Left lung (tissue), 10 donors: ENCODE results near the gene AMMECR1. TPM values are rescaled to one million over a fixed set of nuclear protein-coding genes. Genes with fewer than 3 reads are reported as not detected.
A peak's percentile ranks its signal among the peaks of the same experiment; 100 is the strongest.

ENCODE experiments used
- ATAC-seq: fragments of 200-7000 bp; cut with Tn5 transposase; one replicate; pipeline ENCODE4 v1.9.1; 2020; ENCODE audit warnings: moderate library complexity
- DNase-seq, 4 donors: peaks; one replicate each; pipeline ENCODE4 v3.0.0-alpha.2; 2013 to 2020
- H3K27ac ChIP-seq, 2 donors: fragments of 200-600 bp; sonication (generic) in 1 of 2; one replicate each; pipeline versions ENCODE4 v1.5.0 to v1.8.0; 2020 to 2021
- H3K27me3 ChIP-seq, 2 donors: fragments of 200-600 bp; sonication (generic) in 1 of 2; one replicate each; pipeline versions ENCODE4 v1.5.0 to v1.8.0; 2020 to 2021
- H3K36me3 ChIP-seq, 2 donors: fragments of 200-600 bp; sonication (generic) in 1 of 2; one replicate each; pipeline versions ENCODE4 v1.5.0 to v1.8.0; 2020 to 2021
- H3K4me1 ChIP-seq, 2 donors: fragments of 200-600 bp; one replicate each; pipeline ENCODE4 v1.8.0; 2021
- H3K4me3 ChIP-seq, 2 donors: fragments of 200-600 bp; sonication (generic) in 1 of 2; one replicate each; pipeline versions ENCODE4 v1.5.0 to v1.8.0; 2020 to 2021; ENCODE audit warnings: mild to moderate bottlenecking in 1 of 2
- H3K9me3 ChIP-seq, 2 donors: fragments of 200-600 bp; sonication (generic) in 1 of 2; one replicate each; pipeline versions ENCODE4 v1.5.0 to v1.8.0; 2020 to 2021
- CTCF ChIP-seq, 2 donors: fragments of 200-600 bp; sonication (generic) in 1 of 2; IDR thresholded peaks; one replicate each; pipeline versions ENCODE4 v1.5.0 to v1.8.0; 2021; ENCODE audit warnings: antibody characterized with exemption in 2 of 2
- intact Hi-C, 2 donors: fragments of 100-400 bp; cut with DNase I; formaldehyde crosslinking; loops; one replicate each; pipeline versions ENCODE4 v1.11.2 to v1.14.2; 2022
- polyA plus RNA-seq, 6 donors: library from polyadenylated mRNA; unstranded; fragments of 120-200 nt; gene quantifications; one replicate each; pipeline ENCODE4 v1.2.1, GENCODE V29; 2013; ENCODE audit not compliant: insufficient read length in 6 of 6
- total RNA-seq, 2 donors: library from RNA; stranded (reverse); fragmentation: NEBNext Ultra II Directional; extraction: Animal tissue kit (Norgen Biotek cat#: 25700); gene quantifications; one replicate each; pipeline ENCODE4 v1.2.1, GENCODE V29; 2021
- donor health status: DM: no; HTN: yes; CAD: no.
- donor health status: DM: no; HTN: no; CAD: no.

Gene AMMECR1
- total and polyA plus RNA-seq, 8 donors: 8.9 to 15.2 (median 12.7) TPM

DNA sequence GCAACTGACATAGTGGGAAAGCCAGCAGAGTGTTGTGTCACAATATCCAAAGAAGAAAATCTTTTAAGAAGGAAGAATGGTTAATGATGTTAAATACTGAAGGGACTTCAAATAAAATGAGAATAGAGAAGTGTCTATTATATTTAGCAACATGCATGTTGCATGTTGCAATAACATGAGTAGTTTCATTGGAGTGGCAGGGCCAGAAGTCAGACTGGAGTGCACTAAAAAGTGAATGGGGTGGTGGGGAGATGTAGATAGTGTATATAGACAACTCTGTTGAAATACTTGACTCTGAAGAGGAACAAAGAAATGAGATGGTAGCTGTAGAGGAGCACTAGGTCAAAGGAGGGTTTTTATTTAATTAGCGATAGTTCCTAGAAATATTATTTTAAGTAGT is 9.5 kb upstream of the AMMECR1 start:
- Histone ChIP-seq H3K27me3 (peaks cover 0 to 5% of the 10 kb centered on the region in 2 donors), H3K9me3 (no peaks in the 10 kb centered on the region), H3K4me3 (no peak overlapping the region), H3K27ac (no peak overlapping the region), H3K36me3 (no peaks in the 10 kb centered on the region), H3K4me1 (no peaks in the 10 kb centered on the region)
- DNase-seq (no peak), ATAC-seq (peak; percentile 25)
- intact Hi-C loops: no loop called here
- TF ChIP-seq CTCF (IDR thresholded peaks at IDR 0.05): no peak

GRCh38 chrX:110326712-110327111 is 8.8 kb upstream of the AMMECR1 start:
- ATAC-seq (no peak), DNase-seq (no peak)
- no peaks in the 10 kb centered on the region for H3K36me3 ChIP-seq
- no peak for TF ChIP-seq CTCF (IDR thresholded peaks at IDR 0.05)
- no peak overlapping the region for H3K27ac ChIP-seq
- no peaks in the 10 kb centered on the region for H3K4me1 ChIP-seq
- H3K27me3 ChIP-seq: peaks cover 0 to 5% of the 10 kb centered on the region in 2 donors
- H3K9me3 ChIP-seq: no peaks in the 10 kb centered on the region
- H3K4me3 ChIP-seq: no peak overlapping the region
- intact Hi-C loops: no loop called here

- no peak for TF ChIP-seq CTCF (IDR thresholded peaks at IDR 0.05)
- no peaks in the 10 kb centered on the region for H3K9me3 ChIP-seq
- no peak overlapping the region for H3K4me3 ChIP-seq
- H3K4me1 ChIP-seq: no peaks in the 10 kb centered on the region
- H3K36me3 ChIP-seq: no peaks in the 10 kb centered on the region
- intact Hi-C loops: no loop called here
- H3K27ac ChIP-seq: no peak overlapping the region
- DNase-seq (no peak), ATAC-seq (no peak)
- peaks cover 0 to 5% of the 10 kb centered on the region in 2 donors for H3K27me3 ChIP-seq
Observed at GRCh38 chrX:110322603-110323002, 4.7 kb upstream of the AMMECR1 start.

DNA sequence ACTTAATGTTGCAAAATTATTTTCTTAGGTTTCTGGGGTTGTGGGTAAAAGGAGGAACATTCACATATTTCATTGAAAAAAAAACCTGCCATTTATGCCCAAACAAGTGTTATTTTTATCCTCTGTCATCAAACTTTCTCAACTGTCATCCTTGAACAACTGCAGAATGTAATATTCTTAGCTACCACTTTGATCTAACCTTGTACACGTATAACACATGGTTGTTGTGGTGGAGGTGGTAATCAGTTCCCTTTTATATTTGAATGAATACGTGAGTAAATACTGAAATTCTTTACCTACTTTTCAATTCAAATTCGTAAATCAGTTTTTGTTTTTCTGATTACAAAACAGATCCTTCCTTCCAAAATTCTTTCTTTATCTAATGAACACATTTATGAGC is 3.8 kb upstream of the AMMECR1 start:
- Histone ChIP-seq H3K4me1 (no peaks in the 10 kb centered on the region), H3K36me3 (no peaks in the 10 kb centered on the region), H3K9me3 (no peaks in the 10 kb centered on the region), H3K27me3 (peaks cover 0 to 5% of the 10 kb centered on the region in 2 donors), H3K27ac (no peak overlapping the region), H3K4me3 (no peak overlapping the region)
- intact Hi-C loops: no loop called here
- TF ChIP-seq CTCF (IDR thresholded peaks at IDR 0.05): no peak
- ATAC-seq (no peak), DNase-seq (no peak)

- TF ChIP-seq CTCF (IDR thresholded peaks at IDR 0.05): no peak
- no peaks in the 10 kb centered on the region for H3K9me3 ChIP-seq
- intact Hi-C loops: no loop called here
- no peak for ATAC-seq
- DNase-seq: no peak
- no peaks in the 10 kb centered on the region for H3K36me3 ChIP-seq
- H3K4me1 ChIP-seq: no peaks in the 10 kb centered on the region
- peaks cover 0 to 5% of the 10 kb centered on the region in 2 donors for H3K27me3 ChIP-seq
- no peak overlapping the region for H3K27ac ChIP-seq
- H3K4me3 ChIP-seq: no peak overlapping the region
Observed at GRCh38 chrX:110321081-110321480, 3.2 kb upstream of the AMMECR1 start.
